SIG-M5 (cell line): Measurements from ENCODE around the gene DIP2A.
A peak's percentile ranks its signal among the peaks of the same experiment; 100 is the strongest.

Experiments
- DNase-seq: peaks from one replicate; lab custom pipeline; 2025; lab: John Stamatoyannopoulos, UW

DIP2A gene

DNA sequence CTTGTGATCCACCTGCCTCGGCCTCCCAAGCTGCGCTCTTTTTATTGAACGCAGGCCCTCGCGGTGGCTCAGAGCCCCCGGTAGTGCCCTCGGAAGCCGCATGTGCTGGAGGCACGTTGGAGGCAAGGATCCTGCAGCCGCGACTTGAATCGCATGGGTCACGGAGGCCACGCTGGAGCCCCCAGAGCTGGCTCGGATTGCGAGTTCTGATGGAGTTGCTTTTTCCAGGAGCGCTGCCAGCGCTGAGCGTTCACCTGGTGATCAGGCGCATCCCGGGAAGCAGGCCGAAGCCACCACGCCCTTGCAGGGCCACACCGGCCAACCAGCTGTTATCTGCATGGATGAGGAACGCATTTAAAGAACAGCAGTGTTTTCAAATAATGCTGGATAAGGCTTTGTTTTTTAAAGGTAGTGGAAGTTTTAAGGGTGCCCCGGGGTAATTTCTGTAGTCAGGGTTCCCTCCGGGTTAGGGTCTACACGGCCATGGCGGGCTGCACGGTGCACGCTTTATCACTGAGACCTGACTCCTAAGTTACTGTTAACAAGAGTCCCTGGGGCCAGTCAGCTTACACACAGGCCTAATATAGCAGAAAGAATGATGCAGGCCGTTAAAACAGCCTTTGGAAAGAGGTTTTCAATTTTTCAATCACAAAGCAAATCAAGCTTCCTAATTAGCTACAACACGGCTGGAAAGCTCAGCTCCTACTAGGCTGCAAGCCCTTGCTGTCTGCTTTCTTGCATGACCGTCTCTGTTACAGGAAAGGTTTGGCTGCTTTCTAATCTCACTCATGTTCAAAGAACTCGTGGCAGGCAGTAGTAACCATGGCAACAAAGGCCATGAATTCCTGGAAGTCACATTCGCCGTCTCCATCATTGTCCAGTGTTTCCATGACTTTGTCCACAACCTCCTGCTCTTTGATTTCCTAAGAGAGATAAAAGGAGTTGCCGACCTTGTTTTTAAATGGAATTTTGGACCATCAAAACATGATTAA lies 140.2 kb downstream of the DIP2A start:
- DNase-seq = no peak

DNA sequence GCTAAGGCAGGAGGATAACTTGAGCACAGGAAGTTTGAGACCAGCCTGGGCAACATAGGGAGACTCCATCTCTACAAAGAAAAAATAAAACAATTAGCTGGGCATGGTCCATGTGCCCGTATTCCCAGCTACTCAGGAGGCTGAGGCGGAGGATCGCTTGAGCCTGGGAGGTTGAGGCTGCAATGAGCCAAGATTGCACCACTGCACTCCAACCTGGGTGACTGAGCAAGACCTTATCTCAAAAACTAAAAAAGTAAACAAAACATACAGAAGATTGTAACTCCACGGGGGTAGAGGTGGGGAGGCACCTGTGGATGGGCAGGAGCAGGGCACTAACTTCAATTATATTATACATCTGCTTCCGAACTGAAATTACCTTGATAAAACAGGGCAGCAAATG lies 141.6 kb downstream of the DIP2A start:
- DNase-seq = no peak

DNA sequence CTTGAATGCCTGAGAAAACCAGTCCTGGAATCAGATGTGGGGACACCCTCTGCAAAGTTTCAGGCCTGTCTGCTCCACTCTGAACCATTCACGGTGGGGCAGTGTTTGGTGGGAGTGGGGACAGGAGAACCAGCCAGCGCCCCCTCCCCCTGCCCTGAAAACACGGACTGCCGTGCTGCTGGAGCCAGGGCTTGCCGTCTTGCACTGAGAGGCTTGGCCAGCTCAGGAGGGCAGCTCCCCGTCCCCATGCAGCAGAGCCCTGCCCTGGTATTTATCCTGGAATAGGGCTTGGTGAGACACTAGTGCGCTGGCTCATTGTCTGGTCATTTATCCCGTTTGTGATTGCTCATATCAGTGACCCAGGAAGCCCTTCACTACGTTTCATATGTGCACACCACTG lies 142.3 kb downstream of the DIP2A start:
- DNase-seq = no peak

DNA sequence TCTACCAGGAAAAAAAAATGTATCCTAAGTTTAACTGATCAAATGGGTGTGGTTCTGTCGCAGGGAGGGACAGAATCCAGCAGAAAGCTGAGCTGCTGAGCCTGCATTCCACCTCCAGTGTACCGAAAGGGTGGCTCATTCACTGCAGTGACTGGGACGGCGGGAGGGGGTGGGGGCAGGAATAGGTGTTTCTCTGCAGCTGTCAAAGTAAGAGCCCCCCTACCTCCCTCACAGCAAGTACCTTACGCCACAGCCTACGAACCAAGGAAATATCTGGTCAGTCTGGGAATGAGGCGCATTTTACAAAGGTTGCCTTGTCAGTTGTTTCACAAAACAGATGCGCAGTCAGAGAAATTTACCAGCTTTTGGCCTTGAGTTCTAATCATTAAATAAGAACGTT lies 144.5 kb downstream of the DIP2A start:
- DNase-seq = no peak

DNA sequence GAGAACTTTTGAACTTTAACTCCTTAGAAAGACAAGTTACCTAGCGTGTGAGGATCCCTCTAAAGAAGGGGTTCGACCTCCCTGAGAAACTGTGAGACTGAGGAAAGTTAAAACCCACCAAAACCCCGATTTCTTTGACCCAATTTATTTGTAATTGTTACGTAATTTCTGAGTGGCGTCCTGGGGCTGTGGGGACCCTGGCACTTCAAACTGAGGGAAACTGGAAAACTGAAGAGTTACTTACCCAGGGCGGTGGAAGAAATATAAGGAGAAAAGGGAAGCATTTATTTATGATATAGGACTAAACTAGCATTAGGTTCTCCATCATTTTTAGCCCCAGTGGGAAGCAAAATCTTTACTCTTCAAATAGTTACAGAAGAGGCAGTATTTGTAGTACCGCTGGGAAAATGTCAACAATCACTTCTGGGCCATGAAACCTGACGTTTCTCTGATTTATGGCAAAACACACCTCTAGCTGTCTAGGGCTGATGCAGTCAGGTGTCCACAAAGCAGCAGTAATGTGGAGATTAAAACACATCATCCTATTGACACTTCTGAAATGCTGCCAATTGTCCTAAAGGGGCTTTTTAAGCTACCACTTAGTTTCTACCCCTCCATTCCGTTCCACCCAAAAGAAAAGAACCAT lies 145.8 kb downstream of the DIP2A start:
- no peak for DNase-seq

DNA sequence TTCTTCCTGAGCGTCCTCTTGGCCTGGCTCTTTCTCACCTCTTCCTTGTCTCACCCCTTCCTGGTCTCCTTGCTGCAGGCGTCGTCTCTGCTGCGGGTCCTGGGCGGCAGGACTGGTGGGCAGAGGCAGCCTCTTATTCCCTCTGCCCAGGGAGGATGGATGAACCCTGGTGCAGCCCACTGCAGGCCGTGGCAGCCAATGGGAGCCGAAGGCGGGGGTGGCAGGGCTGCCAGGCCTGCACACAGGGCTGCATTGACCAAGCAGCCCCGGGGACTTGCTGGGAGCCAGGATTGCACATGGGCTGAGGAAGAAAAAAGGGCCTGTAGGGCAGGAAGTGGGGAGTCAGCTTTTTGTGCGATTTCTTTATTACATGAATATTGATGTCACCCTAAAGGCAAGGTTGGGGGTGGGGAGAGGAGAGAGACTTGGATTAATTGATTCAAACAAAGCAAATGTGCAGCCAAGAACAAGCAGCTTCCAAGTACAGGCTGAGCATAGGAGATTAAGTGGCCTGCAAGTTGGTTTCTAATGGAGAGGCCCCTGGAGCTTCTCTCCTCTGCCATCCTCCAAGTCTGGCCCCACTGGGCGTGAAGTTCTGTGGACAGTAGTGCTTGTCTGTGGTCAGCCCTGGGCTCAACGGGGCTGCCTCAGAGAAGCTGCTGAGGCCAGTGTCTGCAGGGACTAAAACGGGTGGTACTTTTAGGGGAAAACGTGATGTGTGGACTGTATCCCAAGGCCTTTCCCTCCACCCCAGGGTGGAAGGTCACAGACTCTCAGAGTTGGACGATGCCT lies 146.5 kb downstream of the DIP2A start, which contains the start of gene S100B:
Gene S100B, minus strand, starts transcription at position 108 of the 792 bp plus-strand sequence. CDS start 2,667 bp downstream, outside the sequence.
- DNase-seq = no peak

DNA sequence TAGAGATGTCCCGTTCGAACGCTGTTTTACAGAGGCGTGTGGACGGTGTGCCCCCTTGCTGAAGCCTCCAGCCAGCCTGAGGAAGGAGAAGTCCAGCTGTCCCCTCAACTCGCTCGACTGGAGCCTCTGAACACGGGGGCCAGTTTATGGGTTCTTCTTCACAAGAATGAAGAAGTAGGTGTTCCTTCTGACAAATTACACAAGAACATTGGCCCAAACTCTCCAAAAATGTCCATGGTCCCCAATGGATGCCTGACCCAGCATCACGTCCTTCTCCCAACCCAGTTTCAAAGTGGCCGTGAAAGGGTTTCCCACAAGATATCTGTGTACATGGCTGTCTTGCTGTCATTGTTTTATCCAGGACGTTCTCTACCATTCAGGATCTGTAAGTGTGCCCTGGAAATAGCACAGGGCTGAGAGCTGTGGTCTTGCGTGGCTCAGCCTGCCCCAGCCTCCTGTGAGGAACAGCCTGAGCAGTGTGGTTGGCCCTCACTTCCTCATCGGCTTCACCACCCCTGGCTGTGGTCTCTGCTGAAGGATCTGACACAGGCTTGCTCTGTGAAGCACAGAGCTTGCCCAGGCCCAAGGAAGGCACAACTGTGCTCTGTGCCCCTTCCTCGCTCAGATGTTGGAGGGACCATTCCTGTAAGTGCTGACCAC lies 147.2 kb downstream of the DIP2A start:
- DNase-seq = peak; percentile 78

DNA sequence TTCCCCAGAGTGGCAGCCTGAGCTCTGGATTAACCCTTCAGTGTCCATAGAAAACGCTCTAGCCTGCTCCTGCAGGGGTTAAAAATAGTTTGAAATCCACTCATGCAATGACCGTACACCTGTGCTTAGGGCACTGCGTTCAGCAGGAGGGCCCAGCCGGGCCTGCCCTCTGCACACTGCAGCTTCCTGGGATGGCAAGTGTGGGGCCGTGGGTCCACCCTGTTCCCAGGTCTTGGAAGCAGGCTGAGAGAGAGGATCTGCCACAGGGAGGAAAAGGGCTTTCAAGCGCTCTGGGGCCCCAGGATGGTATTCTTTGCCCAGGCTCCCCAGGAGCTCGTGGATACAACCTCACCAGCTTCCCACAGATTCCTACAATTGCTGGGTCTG lies 147.7 kb downstream of the DIP2A start:
- DNase-seq = no peak

DNA sequence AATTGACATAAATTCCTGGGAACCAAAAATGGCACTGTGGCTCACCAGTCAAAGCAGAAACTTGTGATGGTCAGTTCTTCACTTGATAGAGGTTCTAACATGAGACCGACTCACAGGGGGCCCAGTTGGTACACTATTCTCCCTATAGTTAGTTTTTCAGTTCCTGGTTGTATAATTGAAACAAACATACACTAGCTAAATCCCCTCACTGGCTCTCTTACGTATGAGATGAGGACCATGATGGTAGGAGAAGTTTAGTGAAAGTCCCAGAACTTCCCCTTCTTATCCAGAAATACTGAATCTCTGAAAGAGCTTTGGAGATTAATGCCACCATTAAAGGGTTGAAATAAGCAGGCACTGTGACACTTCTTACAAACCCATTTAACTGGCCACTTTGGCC lies 148.9 kb downstream of the DIP2A start:
- DNase-seq = no peak

DNA sequence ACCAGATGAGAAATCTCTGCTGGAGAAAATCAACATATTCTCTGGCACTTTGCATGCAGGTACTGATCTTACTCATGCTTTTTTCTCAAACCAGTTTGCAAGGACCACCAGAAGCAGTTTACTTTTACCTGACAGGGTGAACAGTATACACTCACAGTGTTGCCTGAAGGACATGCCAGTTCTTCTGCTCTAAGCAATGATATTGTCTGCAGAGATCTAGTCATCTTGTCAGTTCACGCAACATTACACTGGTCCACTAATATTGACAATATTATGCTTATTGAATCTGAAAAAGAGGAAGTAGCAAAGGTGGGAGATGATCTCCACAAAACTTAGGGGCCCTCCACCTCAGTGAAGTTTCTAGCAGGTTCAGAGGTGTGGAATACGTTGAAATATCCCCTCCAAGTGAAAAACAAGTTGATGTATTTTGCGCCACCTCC lies 150.0 kb downstream of the DIP2A start:
- no peak for DNase-seq

DNA sequence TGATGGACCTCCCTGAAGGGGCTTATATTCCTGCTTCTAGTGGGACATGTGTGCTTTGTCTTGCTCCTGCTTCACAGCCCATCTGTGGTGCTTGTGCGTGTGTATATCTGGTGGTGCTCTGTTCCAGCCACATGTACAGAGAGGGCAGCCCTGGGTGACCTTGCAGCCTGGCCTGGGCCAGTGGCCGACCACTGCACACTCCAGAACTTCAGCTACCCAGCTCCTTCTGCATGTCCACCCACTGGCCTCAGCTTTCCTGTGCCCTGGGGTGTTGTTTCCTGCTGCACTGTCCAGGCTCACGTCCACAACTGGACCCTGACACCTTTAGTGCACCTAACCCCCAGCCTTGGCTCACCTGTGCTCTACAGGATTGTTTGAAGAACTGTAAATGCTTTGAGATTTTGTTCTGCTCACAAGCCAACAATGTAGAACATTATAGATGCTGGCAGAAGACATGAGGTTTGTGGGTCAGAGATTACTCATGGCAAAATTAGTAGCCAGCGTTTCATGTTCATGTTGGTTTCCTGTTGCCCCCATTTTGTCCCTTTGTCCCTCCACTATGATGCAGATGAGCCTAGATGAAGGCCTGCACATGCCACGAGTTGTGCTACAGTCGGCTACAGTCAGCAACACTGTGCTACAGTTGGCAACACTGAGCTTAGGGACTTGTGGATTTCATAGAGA lies 151.5 kb downstream of the DIP2A start:
- DNase-seq = no peak

DNA sequence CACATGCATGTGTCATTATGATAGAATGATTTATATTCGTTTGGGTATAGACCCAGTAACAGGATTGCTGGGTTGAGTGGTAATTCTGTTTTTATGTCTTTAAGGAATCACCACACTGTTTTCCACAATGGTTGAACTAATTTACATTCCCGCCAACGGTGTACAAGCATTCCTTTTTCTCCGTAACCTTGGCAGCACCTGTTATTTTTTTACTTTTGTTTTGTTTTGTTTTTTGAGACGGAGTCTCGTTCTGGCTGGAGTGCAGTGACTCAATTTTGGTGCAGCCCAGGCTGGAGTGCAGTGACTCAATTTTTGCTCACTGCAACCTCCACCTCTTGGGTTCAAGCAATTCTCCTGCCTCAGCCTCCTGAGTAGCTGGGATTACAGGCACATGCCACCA lies 154.7 kb downstream of the DIP2A start:
- DNase-seq = no peak

DNA sequence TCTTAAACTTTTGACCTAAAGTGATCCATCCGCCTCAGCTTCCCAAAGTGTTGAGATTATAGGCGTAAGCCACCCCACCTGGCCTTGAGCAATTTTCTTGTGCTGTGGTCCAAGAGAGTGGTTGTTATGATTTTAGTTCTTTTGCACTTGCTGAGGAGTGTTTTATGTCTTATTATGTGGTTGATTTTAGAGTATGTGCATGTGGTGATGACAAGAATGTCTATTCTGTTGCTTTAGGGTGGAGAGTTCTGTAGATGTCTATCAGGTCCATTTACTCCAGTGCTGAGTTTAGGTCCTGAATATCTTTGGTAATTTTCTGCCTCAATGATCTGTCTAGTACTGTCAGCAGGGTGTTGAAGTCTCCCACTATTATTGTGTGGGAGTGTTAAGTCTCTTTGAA lies 157.4 kb downstream of the DIP2A start:
- DNase-seq = no peak

DNA sequence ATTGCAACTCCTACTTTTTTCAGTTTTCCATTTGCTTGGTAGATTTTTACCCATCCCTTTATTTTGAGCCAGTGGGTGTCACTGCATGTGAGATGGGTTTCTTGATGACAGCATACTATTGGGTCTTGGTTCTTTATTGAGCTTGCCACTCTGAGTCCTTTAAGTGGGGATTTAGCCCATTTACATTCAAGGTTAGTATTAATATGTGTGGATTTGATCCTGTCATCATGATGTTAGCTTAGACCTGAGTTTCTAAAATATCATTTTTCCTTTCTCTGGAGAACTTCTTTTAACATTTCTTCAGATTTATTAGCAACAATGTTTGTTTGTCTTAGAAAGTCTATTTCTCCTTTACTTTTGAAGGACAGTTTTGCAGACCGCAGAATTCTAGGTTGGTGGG lies 158.0 kb downstream of the DIP2A start:
- DNase-seq = no peak

DNA sequence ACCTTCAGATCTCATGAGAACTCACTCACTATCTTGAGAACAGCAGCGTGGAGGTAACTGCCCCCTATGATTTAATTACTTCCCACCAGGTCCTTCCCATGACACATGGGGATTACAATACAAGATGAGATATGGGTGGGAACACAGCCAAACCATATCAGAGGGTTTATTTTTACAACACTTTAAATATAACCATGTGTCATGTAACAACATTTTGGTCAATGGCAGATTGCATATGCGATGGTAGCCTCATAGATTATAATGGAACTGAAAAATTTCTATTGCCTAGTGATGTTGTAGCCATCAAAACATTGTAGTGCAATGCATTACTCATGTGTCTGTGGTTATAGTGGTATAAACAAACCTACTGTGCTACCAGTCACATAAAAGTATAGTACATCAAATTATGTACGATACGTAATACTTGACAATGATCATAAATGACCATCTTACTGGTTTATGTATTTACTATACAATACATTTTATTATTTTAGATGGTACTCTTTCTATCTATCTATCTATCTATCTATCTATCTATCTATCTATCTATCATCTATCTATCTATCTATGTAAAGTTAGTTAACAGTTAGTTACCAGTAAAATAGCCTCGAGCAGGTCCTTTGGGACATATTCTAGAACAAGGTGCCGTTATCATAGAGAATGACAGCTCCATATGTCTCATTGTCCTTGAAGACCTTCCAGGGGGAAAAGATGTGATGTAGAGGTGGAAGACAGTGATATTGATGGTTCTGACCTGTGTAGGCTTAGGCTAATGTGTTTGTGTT lies 158.8 kb downstream of the DIP2A start:
- no peak for DNase-seq

DNA sequence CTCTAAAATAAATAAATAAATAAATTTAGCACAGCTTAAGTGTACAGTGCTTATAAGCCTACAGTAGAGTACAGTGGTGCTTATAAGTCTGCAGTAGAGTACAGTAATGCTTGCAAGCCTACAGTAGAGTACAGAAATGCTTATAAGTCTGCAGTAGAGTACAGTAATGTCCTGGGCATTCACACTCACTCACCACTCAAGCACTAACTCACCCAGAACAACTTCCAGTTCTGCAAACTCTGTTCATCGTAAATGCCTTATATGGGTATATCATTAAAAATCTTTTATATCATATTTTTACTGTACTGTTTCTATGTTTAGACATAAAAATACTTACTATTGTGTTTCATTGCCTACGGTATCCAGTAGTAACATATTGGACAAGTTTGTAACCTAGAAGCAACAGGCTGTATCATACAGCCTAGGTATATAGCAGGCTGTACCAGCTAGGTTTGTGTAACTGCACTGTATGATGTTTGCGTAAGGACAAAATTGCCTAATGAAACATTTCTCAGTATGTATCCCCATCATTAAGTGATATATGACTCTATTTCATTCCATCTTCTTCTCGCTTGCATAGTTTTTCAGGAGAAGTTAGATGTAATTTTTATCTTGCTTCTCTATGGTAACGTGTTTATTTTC lies 160.2 kb downstream of the DIP2A start:
- no peak for DNase-seq
